Hematopoietic multipotent progenitor cell treated with erythropoietin and hydrocortisone succinate and interleukin-3 and kit ligand, for 6 days (in vitro differentiated cells): Measurements from ENCODE around the gene MYOT.

Source experiments
- DNase-seq: peaks from one replicate; pipeline ENCODE4 v3.0.0-alpha.2; 2015

MYOT gene

DNA sequence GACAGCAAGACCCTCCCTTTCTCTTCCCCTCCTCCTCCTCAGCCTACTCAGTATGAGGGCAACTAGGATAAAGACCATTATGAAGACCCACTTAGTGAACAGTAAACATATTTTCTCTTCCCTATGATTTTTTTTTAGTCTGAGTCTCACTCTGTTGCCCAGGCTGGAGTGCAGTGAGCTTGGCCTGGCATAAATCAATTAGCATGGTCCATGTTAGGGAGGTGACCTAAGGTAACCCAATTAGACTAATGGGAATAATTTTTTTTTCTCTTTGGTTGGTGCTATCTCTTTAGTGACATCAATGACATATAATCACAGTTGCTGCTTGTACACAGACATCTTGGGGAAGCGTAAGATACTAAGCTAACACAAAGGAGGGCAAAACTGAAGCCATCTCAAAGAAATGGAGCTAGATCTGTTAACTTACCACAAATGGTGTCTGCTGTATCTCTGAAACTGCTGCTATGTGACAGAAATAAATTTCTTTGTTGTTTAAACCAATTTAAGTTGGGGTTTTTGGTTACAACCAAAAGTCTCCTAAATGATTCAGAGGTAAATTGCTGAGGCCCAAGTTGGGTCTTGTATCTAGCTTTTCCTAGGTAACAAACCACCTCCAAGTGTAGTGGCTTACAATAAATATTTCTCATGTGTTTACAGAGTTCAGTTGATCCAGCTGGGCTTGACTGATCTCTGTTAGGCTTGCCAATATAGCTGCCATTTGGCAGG, 34.9 kb downstream of the MYOT start:
- no peak for DNase-seq

DNA sequence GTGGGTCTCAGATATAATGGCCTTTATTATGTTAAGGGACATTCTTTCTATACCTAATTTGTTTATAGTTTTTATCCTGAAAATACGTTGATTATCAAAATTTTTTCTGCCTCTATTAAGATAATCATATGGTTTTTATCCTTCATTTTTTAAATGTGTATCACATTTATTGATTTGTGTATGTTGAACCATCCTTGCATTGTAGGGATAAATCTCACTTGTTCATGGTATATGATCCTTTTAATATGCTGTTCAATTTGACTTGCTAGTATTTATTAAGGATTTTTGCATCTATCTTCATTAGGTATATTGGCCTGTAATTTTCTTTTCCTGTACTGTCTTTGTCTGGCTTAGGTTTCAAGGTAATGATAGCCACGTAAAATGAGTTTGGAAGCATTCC, 47.1 kb downstream of the MYOT start:
- DNase-seq: no peak

DNA sequence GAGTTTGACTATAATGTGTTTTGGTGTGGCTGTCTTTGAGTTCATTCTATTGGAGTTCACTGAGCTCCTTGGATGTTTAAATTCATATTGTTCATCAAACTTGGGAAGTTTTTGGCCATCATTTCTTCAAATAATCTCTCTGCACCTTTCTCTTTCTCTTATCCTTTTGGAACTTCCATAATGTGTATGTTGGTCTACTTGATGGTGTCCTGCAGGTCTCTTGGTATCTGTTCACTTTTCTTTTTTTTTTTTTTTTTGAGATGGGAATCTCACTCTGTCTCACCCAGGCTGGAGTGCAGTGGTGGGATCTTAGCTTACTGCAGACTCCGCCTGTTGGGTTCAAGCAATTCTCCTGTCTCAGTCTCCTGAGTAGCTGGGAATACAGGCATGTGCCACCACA, 49.3 kb downstream of the MYOT start:
- no peak for DNase-seq

GRCh38 chr5:137921931-137922330, 54.3 kb downstream of the MYOT start:
- peak; percentile 37 for DNase-seq

- DNase-seq: no peak
Measured at GRCh38 chr5:137923856-137924255, 56.2 kb downstream of the MYOT start.

GRCh38 chr5:137932800-137933199, 65.1 kb downstream of the MYOT start:
- DNase-seq: no peak

DNA sequence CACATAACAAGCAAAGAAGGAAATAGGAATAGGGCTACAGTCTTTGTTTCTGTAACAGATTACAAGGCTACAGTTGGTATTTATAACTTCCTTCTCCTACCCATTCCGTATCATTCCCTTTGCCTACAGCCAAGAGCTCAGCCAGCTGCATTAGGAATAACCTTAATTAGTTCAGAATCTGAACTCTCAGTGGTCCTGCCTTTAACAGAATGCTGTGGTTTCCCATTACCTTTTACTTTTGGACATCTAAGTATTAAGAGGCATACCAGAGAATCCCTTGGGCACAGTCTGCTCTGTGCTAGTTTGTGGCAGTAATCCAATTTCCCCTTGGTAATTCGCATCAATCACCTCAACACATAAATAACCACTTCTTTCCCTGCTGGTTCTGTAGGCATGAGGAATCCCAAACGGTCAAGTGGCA, 65.8 kb downstream of the MYOT start:
- no peak for DNase-seq

GRCh38 chr5:137935190-137935589, 67.5 kb downstream of the MYOT start:
- no peak for DNase-seq

DNA sequence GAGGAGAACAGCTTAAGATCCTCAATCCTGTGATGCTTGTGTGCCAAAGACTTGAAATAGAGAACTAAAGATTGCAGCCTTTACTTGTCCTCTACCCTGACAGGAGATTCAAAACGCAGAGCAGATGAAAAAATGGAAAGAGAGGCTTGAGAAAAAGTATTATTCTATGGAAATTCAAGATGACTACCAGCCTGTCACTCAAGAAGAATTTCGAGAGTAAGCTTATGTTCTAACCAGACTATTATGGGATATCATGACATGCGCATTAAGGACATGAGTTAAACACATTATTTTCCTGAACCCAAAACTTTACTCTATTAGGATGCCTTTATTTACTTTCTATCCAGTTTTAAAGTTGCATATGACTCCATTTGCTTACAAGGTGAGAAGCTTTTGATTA, 68.0 kb downstream of the MYOT start:
- no peak for DNase-seq
